ELF-1 (cell line): ENCODE data around the gene ARTN.
A peak's percentile ranks its signal among the peaks of the same experiment; 100 is the strongest.

Experiments used
- DNase-seq: peaks from one replicate; pipeline ENCODE4 v3.0.0-alpha.2; 2016; ENCODE audit warnings: low read depth, low spot score

The ARTN gene

DNA sequence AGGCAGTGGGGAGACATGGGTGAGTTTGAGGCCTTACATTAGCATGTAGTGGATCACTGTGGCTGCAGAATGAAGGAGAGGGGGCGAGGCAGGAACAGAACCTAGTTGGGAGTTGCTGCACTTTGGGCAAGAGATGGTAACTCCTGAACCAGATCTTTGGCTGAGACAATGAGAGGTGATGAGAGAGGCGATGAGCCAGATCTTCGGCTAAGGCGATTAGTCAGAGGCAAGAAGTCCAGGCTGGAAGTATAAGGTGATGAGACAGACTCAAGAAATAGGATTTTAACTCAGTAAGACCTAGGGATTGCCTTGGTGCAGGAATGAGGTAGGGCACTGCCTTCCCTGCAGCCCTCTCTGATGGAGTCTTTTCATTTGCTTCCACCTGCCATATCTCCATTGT is 9.1 kb upstream of the ARTN start:
- DNase-seq, result no peak

GRCh38 chr1:43925846-43926245 is 7.8 kb upstream of the ARTN start:
- DNase-seq, result no peak

DNA sequence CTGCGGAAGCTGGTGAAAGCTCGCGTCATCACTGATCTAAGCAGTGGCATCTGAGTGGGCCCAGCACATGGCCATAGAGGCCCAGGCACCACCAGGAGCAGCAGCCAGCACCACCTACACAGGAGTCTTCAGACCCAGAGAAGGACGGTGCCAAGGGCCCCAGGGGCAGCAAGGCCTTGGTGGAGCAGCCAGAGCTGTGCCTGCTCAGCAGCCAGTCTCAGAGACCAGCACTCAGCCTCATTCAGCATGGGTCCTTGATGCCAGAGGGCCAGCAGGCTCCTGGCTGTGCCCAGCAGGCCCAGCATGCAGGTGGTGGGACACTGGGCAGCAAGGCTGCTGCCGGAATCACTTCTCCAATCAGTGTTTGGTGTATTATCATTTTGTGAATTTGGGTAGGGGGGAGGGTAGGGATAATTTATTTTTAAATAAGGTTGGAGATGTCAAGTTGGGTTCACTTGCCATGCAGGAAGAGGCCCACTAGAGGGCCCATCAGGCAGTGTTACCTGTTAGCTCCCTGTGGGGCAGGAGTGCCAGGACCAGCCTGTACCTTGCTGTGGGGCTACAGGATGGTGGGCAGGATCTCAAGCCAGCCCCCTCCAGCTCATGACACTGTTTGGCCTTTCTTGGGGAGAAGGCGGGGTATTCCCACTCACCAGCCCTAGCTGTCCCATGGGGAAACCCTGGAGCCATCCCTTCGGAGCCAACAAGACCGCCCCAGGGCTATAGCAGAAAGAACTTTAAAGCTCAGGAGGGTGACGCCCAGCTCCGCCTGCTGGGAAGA is 3.2 kb upstream of the ARTN start:
- DNase-seq, result peak; percentile 69

- no peak for DNase-seq
Observed at GRCh38 chr1:43930949-43931275, 2.7 kb upstream of the ARTN start.

GRCh38 chr1:43931711-43932660 is 1.6 kb upstream of the ARTN start:
- DNase-seq, result no peak

GRCh38 chr1:43932786-43933385 is 715 bp upstream of the ARTN start:
- DNase-seq, result no peak

DNA sequence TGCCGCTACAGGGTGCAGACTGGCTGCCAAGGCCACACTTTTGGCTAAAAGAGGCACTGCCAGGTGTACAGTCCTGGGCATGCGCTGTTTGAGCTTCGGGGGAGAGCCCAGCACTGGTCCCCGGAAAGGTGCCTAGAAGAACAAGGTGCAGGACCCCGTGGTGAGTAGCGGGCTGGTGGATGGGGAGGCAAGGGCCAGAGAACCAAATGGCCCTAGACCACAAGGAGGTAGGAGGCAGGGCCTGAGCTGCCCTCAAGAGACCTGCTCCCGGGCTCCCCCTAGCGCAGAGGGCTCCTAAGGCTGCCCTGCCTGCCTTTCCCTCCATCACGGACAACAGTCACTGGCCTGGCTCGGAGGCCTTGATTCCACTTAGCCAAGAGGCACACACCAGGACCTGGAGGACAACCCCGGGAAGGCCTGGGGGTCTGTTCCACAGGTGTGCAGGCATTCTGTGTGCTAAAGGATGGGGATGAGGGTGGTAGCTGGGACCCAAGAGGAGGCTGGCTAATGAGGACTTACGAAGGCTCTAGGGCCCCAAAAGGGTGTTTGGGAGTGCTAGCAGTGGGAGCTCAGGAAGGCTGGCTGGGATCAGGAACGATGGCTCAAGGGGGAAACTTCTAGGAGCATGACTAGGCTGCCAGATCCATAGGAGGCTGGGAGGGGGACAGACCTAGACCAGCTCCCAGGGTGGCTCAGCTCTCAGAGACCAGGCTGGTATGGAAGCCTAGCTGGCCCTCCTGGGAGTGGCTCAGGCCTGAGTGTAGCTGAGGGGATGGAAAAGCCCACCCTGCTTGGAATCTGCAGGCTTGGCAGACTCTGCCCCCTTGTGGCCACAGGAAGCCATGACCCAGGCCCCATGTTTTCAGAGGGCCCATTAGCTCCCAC is 742 bp downstream of the ARTN start:
- peak; percentile 95 for DNase-seq

GRCh38 chr1:43934986-43935324 is 1.4 kb downstream of the ARTN start:
- no peak for DNase-seq

DNA sequence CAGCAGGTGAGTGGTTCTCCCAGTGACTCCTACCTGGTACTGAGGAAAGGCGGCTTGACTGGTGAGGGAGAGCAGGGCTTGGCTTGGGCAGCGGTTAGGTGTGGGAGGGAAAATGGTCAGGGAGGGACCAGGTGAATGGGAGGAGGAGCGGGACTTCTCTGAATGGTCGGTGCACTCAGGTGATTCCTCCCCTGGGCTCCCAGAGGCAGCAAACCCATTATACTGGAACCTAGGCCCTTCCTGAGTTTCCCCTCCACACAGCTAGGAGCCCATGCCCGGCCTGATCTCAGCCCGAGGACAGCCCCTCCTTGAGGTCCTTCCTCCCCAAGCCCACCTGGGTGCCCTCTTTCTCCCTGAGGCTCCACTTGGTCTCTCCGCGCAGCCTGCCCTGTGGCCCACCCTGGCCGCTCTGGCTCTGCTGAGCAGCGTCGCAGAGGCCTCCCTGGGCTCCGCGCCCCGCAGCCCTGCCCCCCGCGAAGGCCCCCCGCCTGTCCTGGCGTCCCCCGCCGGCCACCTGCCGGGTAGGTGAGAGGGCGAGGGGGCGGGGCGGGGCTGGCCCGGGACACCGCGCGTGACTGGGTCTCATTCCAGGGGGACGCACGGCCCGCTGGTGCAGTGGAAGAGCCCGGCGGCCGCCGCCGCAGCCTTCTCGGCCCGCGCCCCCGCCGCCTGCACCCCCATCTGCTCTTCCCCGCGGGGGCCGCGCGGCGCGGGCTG is 2.3 kb downstream of the ARTN start:
- peak; percentile 40 for DNase-seq

DNA sequence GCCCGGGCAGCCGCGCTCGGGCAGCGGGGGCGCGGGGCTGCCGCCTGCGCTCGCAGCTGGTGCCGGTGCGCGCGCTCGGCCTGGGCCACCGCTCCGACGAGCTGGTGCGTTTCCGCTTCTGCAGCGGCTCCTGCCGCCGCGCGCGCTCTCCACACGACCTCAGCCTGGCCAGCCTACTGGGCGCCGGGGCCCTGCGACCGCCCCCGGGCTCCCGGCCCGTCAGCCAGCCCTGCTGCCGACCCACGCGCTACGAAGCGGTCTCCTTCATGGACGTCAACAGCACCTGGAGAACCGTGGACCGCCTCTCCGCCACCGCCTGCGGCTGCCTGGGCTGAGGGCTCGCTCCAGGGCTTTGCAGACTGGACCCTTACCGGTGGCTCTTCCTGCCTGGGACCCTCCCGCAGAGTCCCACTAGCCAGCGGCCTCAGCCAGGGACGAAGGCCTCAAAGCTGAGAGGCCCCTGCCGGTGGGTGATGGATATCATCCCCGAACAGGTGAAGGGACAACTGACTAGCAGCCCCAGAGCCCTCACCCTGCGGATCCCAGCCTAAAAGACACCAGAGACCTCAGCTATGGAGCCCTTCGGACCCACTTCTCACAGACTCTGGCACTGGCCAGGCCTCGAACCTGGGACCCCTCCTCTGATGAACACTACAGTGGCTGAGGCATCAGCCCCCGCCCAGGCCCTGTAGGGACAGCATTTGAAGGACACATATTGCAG is 3.0 kb downstream of the ARTN start:
- peak; percentile 76 for DNase-seq

DNA sequence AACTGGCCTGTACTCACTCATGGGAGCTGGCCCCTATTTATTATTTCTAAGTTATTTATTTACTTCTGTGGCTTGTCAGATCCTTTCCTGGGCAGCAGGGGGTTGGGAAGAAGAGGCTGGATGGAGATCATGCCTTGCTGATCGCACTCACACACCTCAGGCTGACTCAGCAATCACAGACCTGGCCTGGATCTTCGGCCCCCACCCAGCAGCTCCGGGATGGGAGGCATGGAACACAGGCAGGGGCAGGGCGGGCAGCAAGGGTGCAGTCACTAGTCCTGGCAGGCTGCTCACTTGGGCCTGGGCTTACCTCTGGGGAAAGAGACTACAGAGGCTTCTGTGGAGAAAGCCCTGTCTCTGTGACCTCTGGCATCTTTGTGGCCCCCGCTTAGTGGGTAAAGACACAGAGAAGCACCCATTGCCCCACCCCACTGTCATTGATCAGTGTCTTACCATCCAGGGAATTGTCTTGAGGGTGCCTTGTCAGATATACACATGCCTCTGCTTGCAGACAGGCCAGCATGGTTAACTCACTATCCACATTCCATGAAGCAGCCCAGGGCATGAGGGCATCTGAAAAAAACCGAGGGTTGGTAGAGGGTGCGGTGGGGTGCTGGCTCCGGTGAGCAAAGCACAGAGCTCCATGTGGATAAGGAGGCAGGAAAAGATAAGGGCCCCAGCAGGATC is 3.7 kb downstream of the ARTN start:
- no peak for DNase-seq

DNA sequence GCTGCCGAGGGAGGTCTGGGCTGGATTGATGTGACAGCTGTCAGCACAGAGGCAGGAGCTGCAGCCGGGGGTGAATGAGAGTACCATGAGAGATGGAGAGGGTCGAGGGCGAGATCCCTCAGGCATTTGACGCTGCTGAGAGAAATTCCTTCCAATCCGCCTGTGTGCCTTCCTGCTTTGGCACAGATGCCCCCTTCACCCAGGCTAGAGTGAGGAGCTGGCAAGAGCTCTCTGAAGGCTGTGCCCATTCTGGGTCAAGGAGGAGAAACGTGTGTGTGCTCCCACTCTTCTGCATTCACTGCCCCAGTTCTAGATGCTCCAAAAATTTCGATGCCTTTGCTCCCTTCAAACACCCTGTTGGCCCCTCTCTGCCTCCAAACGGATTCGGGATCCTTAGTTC is 4.8 kb downstream of the ARTN start:
- no peak for DNase-seq

GRCh38 chr1:43938892-43939587 is 5.4 kb downstream of the ARTN start:
- DNase-seq, result no peak

DNA sequence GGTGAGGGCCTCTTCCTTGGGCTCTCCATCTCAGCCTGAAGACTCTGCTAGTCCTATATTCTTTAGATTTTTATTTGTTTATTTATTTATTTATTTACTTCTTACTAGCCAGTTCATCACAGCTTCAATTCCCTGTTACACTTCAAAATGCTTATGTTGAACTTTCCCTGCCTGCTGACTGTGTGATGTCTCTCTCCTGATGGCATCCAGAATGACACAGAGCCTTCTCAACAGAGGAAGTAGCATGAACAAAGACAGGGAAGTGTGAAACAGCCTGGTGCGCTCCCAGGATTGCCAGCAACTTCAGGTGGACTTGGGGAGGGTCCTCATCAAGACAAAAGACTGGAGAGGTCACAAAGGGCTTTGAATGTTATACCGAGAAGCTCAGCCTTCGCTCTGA is 8.8 kb downstream of the ARTN start:
- no peak for DNase-seq

DNA sequence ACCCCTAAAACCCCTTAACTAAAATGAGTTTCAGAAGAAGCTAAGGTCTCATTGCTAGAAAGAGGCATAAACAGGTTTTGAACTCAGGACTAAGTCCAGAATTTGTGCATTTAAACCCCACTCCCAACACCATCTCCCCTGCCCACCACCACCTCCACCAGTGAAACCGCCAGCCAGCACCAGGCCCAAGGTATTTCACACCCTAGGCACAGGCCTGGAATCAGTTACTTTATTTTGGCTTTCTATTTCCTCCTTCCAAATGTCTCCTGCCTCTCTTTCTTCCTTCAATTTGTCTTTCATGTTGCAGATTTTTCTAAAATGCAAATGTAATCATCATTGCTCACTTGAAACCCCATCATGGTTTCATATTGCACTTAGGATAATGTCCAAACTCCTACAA is 11.3 kb downstream of the ARTN start:
- no peak for DNase-seq

- DNase-seq, result no peak
Observed at GRCh38 chr1:43945674-43946235, 12.2 kb downstream of the ARTN start.

- peak; percentile 99 for DNase-seq
Observed at GRCh38 chr1:43946236-43947060, 12.8 kb downstream of the ARTN start, which contains the start of gene IPO13. TSS of gene IPO13 (plus strand) at chr1:43946950. CDS start at chr1:43947601, 651 bp downstream.
